ENCODE data around the gene SYPL1. TPM values are rescaled to one million over a fixed set of nuclear protein-coding genes. Genes with fewer than 3 reads are reported as not detected.

Gene SYPL1
- total and polyA plus RNA-seq, 9 of the 15 experiments (the other 6 are each of a cell fraction or from before 2014, with no cell fraction given), result 23.8 to 214 (median 70.2) TPM

DNA sequence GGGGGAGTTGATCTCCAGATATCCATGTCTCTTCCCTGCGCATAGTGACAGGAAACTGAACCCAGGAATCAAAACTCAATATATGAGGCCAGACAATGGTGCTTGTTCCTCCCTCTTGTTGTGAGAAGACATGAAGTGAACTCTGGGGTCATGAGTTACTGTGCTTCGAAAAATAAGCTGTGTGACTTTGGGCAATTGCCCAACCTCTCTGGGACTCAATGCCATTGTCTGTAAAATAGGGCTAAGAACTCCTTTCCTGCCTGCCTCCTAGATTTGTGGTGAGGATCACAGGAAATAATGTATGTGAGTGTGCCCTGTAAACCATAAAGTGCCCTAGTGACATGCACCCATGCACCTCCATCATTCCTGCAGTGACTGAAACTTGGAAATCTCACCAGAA, 48.4 kb downstream of the SYPL1 start (continued):
- TF ChIP-seq, protein P1, sequence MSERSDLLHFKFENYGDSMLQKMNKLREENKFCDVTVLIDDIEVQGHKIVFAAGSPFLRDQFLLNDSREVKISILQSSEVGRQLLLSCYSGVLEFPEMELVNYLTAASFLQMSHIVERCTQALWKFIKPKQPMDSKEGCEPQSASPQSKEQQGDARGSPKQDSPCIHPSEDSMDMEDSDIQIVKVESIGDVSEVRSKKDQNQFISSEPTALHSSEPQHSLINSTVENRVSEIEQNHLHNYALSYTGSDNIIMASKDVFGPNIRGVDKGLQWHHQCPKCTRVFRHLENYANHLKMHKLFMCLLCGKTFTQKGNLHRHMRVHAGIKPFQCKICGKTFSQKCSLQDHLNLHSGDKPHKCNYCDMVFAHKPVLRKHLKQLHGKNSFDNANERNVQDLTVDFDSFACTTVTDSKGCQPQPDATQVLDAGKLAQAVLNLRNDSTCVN (CRISPR knock-in tag; IDR thresholded peaks at IDR 0.05), result no peak
- no peak for TF ChIP-seq L3MBTL2 (IDR thresholded peaks at IDR 0.05)
- peak in 1 of 2 experiments; percentile 21; a peak in 1 of 4 replicates for TF ChIP-seq KDM1A (IDR thresholded peaks at IDR 0.05)
- TF ChIP-seq ZFP36 (IDR thresholded peaks at IDR 0.05; ENCODE audit: low read depth, low read length, partially characterized antibody), result peak; percentile 62
- TF ChIP-seq SMAD1 (IDR thresholded peaks at IDR 0.05; ENCODE audit: low read depth, low read length, partially characterized antibody), result no peak
- 0 out of 2 replicates have a peak, but pooled peaks have one; percentile 22 for TF ChIP-seq SMARCA5 (IDR thresholded peaks at IDR 0.05)
- no peak for TF ChIP-seq HMG20B (CRISPR knock-in tag; IDR thresholded peaks at IDR 0.05)
- peak; percentile 66; the same call in 1 of the 2 replicates for TF ChIP-seq BCOR (IDR thresholded peaks at IDR 0.05)
- no peak for TF ChIP-seq CBX5 (IDR thresholded peaks at IDR 0.05; ENCODE audit: borderline replicate concordance, low read depth)

DNA sequence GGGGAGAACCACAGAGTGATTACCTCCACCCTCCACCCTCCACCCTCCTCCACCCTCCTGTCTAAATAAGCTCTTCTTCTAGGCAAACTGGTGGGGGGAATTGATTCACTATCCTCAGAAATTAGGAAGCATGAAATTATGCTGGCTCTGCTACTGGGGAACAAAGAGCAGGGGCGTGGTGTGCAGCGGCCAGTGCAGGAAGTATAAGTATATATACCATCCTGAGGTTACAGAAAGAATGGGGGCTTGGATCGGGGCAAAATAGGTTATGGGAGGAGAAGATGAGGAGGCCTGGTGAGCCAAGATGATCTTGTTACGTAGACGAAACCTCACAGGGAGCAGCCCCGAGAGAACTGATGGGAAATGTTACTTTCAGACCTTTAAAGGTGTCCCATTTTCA, 49.1 kb downstream of the SYPL1 start:
- Histone ChIP-seq H3K79me2 (ENCODE audit: control insufficient read depth, insufficient read depth, low read length) (no peaks in the 10 kb centered on the region), H2AFZ (ENCODE audit: low read depth, low read length) (no peak overlapping the region), H3K9me1 (ENCODE audit: control insufficient read depth, insufficient read depth, low read length) (peaks cover 7% of the 10 kb centered on the region), H3K9me3 (replicated peaks; ENCODE audit: control insufficient read depth, insufficient read depth, low read depth, low read length) (no peaks in the 10 kb centered on the region), H3K9ac (ENCODE audit: insufficient read depth in 1 of 2, low read depth in 2 of 2, low read length in 2 of 2) (no peak overlapping the region), H3K27ac (ENCODE audit: extremely low read depth, low read depth, low read length) (no peak overlapping the region), H4K20me1 (replicated peaks; ENCODE audit: control insufficient read depth, insufficient read depth, low read length) (peaks cover 7% of the 10 kb centered on the region; the same call in 1 of the 2 replicates), H3K4me1 (replicated peaks in 1 of 2; ENCODE audit: control insufficient read depth in 2 of 2, insufficient read depth in 2 of 2, low read length in 2 of 2) (peaks cover 11 to 24% of the 10 kb centered on the region in 2 experiments), H3K36me3 (ENCODE audit: control insufficient read depth, insufficient read depth, low read length) (no peaks in the 10 kb centered on the region), H3K4me2 (ENCODE audit: insufficient read depth, low read length) (no peak overlapping the region), H3K27me3 (ENCODE audit: control insufficient read depth in 2 of 2, insufficient read depth in 2 of 2, low read length in 2 of 2) (peaks cover 25 to 61% of the 10 kb centered on the region in 2 experiments; a peak in 4 of 5 replicates), H3K4me3 (no peak overlapping the region)
- BruUV-seq (replicated peaks), result no TSS peak
- POLR2A ChIA-PET, result interaction anchor here (1.0 kb wide), 1 partner anchor 14 kb away, joined by 3 read pairs; no protein-coding TSS in a partner anchor
- WGBS (ENCODE audit: insufficient coverage, low coverage, missing lambda C conversion rate), result 19% methylated on average over 6 of the region's 6 CpGs
- in situ Hi-C loops (cut with MboI) (no loop called here), intact Hi-C loops (cut with micrococcal nuclease) (no loop called here)
- DNase-seq (ENCODE audit: extremely low read depth in 1 of 4, low spot score in 3 of 4), result no peak
- ATAC-seq, result no peak
- CTCF ChIA-PET (ENCODE audit: low intra/inter-chr PET ratio), result no interaction called here
- FAIRE-seq, result no peak
- TF ChIP-seq ZNF780A (CRISPR knock-in tag; IDR thresholded peaks at IDR 0.05) (no peak), ZNF140 (CRISPR knock-in tag; IDR thresholded peaks at IDR 0.05) (no peak), HNRNPUL1 (IDR thresholded peaks at IDR 0.05; ENCODE audit: low read length) (no peak), NR2C1 (IDR thresholded peaks at IDR 0.05) (no peak), NR2C1 (tag; IDR thresholded peaks at IDR 0.05) (no peak), FIP1L1 (IDR thresholded peaks at IDR 0.05; ENCODE audit: low read depth, low read length, poor library complexity, severe bottlenecking) (no peak), ZKSCAN1 (IDR thresholded peaks at IDR 0.05; ENCODE audit: low read depth, low read length) (no peak), ZC3H11A (IDR thresholded peaks at IDR 0.05; ENCODE audit: low read depth, low read length) (no peak), STAT5B (CRISPR knock-in tag; IDR thresholded peaks at IDR 0.05) (no peak), RBM39 (optimal IDR thresholded peaks at IDR 0.05; ENCODE audit: low read depth, low read length) (no peak), FOXK2 (conservative IDR thresholded peaks at IDR 0.05 in 1 of 2, IDR thresholded peaks at IDR 0.05 in 1 of 2; ENCODE audit: low read depth in 2 of 2) (no peak), RBM15 (IDR thresholded peaks at IDR 0.05; ENCODE audit: insufficient read depth, low read length) (no peak), BRF1 (IDR thresholded peaks at IDR 0.05; ENCODE audit: borderline replicate concordance, extremely low read depth, insufficient read length) (no peak)
- TF ChIP-seq, protein P2, sequence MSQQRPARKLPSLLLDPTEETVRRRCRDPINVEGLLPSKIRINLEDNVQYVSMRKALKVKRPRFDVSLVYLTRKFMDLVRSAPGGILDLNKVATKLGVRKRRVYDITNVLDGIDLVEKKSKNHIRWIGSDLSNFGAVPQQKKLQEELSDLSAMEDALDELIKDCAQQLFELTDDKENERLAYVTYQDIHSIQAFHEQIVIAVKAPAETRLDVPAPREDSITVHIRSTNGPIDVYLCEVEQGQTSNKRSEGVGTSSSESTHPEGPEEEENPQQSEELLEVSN (IDR thresholded peaks at IDR 0.05; ENCODE audit: borderline replicate concordance in 1 of 2, extremely low read depth in 1 of 2, insufficient read depth in 1 of 2, insufficient read length in 1 of 2, low read depth in 1 of 2, low read length in 1 of 2, poor library complexity in 1 of 2, severe bottlenecking in 1 of 2), result no peak

All from K562 (cell line).